CD4-positive, alpha-beta T cell treated with Interleukin-10 for 1 hour (primary cell): ENCODE measurements around the gene TRMT11.
"Not testable (repeated sequence)": the region's sequence is repeated elsewhere in the genome, so short reads cannot be mapped to it uniquely, and the experiment has no call there.

ENCODE experiments used
- DNase-seq: peaks from one replicate; pipeline ENCODE4 v3.0.0-alpha.2; 2020

The TRMT11 gene

GRCh38 chr6:125986301-125987025, at the start of gene TRMT11:
TRMT11 (plus strand) TSS chr6:125986540; CDS start chr6:125986551, 11 bp downstream.
- DNase-seq = peak; percentile 86

DNA sequence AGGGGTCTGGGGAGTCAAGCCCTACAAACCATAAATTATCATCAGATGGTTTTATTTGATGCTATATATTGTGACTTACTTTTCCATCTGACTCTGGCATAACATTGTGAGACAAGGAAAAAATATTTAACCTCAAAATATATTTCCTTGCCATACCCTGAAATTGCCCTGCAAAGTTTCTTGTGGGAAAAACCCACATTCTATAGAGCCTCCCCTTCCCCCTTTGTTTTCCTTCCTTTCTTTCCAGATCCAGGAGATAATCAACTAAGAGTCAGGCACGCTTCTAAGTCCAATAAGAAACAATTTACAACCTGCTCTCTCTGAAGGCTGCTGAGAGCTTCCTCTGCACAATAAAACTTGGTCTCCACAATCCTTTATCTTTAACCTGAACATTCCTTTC, 47.3 kb upstream of the TRMT11 start:
- DNase-seq = no peak

GRCh38 chr6:125939791-125940190, 46.5 kb upstream of the TRMT11 start:
- DNase-seq = no peak

DNA sequence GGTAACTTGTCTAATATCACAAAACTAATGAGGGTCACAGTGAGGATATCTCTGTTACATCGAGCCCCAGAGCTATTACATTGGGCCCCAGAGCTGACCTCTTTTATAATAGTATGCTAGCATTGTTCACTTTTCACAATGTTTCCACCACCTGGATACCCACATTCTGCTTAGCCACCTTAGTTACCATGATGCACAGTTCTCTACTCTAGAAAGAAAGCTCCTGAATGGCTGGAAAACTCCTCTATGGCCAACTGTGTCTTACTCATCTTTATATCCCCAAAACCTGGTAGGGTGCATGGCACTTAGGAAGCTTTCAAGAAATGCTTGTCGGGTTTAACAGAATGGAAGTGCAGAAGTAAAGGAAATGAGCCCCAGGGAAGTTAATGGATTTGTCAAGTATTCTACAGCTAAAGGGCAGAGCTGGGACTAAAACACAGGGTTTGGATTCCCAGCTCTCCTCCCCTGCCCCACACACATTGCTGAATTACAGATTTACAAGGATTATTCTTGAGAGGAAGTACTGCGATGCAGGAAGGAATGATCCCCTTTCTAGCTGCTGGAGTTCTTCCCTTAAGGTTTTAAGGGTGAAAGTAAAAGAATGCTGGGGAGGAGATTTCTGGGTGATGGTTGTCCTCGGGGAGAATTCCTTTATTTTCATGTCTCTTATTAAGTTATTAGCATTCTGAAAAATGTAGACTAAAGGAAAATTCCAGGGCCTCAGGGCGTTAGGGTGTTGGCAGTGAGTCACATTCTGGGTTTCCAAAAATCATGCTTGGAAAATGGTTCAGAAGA, 45.9 kb upstream of the TRMT11 start:
- no peak for DNase-seq

- no peak for DNase-seq
Measured at GRCh38 chr6:125942672-125943527, 43.4 kb upstream of the TRMT11 start.

DNA sequence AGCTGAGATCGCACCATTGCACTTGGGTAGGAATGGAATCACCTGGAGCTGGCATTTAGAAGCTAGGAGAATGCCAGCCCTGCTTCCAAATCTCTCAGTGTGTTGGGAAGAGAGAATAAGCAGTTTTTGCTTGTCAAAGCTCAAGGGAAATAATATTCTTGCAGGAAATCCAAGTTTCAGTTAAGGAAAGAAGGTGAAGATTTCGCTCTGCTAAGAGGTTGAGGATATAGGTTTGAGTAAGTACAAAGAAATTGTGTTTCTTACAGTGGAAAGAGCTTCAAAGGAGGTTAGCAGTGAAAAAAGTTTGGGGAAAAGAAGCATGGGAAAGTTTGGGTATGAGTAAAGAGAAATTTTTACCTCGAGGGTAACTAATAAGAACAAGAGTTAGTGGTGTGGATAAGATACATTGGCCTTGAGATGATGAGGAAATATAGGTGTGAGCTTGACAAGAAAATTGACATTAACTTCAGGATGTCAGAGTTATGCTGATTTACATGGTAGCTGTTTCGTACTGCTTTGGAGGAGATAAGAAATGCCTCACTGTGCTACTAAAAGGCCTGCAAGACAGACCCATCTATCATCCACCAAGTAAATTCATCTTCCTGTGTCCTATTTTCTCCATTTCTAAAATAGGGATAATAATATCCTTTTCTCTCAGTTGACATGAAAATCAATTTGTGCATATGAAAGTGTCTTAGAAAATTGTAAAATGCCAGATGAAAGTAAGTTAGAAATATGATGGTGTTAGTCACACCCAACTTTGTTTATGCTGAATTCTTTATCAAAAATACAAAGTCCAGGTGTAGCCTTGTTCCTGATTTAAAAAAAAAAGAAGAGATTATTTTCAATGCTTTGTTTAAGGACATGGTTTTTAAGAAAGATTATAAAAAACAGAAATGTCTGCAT, 42.6 kb upstream of the TRMT11 start:
- DNase-seq = no peak

GRCh38 chr6:125944434-125944816, 41.9 kb upstream of the TRMT11 start:
- DNase-seq = no peak

- DNase-seq = no peak
Measured at GRCh38 chr6:125944896-125945295, 41.4 kb upstream of the TRMT11 start.

DNA sequence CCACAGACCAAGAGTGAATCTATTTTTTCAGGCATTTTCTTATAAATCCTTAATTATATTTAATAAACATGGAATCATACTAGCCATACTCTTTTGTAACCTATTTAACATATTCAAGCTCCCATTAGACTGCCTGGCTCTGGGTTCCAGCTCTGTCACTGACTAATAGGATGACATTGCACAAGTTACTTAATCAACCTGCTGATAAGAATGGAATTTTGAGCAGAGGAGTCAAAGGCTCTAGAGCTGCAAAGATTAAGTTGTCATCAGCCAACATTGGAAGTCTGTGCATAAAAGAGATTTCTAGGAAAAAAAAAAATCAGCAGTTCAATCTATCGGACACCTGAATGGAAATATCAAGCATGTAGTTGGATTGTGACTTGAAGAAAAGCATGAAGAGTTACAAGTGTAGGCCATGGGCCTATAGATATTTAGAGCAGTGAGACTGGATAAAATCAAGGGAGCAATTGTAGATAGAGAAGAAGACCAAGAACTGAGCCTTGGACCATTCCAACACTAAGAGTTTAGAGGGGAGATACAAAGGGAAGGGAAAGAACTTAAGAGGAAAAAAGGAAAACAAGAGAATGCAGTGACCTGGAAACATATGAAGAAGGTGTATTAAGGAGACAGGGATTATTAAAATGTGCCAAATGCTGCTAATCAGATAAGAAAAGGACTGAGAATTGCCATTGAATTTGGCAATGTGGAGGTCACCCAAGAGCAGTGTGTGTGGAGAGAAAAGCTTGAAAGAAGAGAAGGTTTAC, 40.8 kb upstream of the TRMT11 start:
- no peak for DNase-seq

GRCh38 chr6:125947615-125948014, 38.7 kb upstream of the TRMT11 start:
- no peak for DNase-seq

DNA sequence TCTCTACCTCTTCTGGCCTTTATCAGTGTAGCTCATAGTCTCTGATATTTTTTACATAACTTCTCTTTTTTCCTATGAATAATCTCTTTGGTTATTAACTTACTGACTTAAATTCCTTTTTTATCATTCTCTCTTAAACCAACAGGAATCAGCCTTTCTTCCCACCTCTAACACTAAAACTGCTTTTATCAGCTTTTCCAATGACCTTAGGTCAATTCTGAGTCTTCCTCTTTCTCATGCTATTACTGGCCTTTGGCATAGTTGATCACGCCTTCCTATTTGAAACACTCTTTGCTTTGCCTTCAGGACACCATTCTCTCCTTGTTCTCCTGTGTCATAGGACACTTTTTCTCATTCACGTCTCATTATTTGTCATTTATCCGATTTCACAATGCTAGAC, 37.9 kb upstream of the TRMT11 start:
- DNase-seq = no peak

DNA sequence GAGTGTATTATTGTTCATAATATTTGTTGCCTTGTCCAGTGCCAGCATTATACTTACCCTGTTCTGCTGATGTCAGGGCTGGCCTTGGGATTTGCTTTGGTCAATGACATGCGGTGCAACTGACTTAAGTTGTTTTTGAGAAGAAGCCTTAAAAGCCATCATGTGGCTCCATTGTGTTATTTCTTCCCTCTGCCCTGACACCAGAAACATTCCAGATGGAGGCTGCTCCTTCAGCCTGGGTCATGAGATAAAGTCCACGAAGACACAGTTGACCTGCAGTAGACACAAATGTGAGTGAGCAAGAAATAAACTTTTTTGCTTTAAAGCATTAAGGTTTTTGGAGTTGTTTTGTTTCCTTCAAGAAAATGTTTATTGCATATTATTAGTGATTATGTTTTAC, 37.3 kb upstream of the TRMT11 start:
- no peak for DNase-seq

GRCh38 chr6:125950293-125950692, 36.0 kb upstream of the TRMT11 start:
- DNase-seq = no peak

GRCh38 chr6:125950716-125951115, 35.6 kb upstream of the TRMT11 start:
- DNase-seq = not testable (repeated sequence)

DNA sequence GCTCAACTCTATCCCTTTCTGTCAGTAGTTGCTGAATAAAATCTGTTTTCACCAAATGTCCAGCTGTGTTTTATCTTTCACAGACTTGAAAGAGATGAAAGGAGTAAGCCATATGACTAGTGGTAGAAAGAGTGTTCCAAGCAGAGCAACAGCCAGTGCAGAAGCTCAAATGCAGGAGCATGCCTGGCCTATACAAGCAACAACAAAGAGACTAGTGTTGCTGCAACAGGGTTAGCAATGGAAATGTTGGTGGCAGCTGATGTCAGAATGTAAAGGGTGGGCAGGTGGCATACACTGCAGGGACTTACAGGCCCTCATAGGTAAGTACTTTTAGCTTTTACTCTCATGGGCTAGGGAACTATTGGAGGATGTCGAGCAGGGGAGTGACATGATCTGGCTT, 35.0 kb upstream of the TRMT11 start:
- no peak for DNase-seq

DNA sequence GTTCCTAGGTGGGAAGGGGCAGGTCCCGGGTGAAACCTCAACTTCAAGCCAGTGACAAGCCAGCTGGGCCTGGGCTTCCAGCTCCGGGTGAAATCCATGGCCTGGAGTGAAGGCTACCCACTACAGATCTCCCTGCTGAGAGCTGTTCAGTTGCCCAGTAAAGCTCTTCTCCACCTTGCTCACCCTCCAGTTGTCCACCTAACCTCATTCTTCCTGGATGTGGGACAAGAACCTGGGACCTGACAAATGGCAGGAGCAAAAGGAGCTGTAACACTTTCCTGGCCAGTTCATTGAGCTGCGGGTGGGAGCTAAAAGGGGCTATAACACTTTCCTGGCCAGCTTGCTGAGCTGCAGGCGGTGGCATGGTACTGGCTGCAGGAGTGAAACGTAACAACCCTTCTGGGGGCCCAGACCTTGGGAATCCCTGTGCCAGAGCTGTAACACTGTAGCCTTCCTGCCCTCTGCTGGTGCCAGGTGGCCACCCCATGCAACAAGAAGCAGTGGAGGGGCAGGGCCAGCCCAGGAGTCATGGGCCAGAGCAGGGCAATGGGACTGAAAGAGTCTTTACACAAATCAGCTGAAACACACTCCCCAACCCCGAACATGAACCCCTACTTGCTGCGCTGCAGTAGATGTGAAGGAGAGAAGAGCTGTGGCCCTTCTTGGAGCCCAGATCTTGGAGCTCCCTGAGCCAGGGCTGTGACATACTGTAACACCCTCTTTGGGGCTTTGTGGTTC, 33.4 kb upstream of the TRMT11 start:
- DNase-seq = no peak

DNA sequence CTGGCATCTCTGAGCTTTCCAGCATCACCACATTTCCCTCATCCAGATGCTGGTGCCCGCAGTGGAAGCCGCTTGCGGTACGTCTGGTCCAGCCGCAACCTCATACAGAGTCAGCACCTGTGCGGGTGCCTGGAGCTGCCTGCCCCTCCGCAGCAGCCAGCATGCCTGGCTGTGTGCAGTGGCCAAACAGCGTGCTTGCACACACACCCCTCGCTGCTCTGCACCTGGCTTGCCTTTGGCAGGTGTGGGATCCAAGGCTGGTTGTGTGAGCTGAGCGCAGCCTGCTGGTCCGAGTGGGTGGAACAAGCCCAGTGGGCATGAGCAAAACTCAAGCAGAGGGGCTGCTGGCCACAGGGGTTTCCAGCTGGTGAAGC, 32.9 kb upstream of the TRMT11 start:
- no peak for DNase-seq

DNA sequence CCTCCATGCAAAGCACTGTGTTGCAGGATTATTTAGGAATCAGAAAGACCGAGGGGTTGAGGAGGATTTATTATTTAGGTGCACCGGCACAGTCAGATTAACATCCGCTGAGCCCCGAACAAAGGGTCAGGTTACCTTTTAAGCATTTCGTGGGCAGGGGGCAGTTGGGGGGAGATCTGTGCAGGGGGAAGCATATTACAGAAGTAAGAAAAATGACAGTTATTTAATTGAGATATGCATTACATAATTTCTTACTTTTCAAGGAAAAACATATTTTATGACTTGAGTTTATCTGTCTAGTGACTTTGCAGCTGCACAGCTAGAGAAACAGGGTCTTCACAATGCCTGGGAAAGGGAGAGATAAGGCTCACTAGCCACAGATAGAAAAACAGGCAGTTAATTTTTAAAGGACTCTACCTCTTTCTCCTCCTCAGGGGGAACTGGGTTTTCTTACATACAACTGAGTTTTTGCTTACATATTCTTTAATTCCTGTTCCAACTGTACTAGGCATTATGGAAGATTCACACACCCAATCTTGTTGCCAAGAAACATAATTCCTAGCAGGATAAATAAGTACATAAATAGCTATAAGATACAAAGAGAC, 31.5 kb upstream of the TRMT11 start:
- no peak for DNase-seq

DNA sequence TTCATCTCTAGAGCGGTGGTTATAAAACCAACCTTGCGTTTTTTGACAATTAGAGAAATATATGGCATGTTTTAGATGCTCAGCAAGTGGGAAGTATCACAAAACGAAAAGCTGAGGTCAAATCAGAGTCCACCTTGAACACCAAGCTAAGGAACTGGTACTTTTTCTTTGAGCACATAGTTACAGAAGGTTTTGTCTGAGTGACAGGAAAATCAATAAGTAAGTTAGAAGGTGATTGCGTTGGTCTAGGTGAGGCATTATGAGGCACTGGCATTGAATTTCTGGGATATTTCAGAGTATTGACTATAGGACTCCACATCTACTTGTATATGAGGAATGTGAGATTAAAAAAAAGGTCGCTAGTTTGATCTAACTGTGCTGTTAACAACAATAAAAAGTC, 30.4 kb upstream of the TRMT11 start:
- DNase-seq = no peak
